ENCODE results near the gene PHTF2.

Gene PHTF2

GRCh38 chr7:77811516-77812289 is 13.1 kb downstream of the PHTF2 start:
- no peak overlapping the region for H3K4me3 ChIP-seq (ENCODE audit: low read length)
- peak; percentile 61 for DNase-seq (ENCODE audit: low read depth)
- TF ChIP-seq CTCF (conservative IDR thresholded peaks at IDR 0.05; ENCODE audit: low read depth, low read length) = no peak

- peak; percentile 73 for DNase-seq (ENCODE audit: low read depth)
- H3K4me3 ChIP-seq (ENCODE audit: low read length) = no peak overlapping the region
Observed at GRCh38 chr7:77812290-77812685, 13.7 kb downstream of the PHTF2 start.

GRCh38 chr7:77813180-77813579 is 14.6 kb downstream of the PHTF2 start:
- DNase-seq (ENCODE audit: low read depth) = no peak
- no peak overlapping the region for H3K4me3 ChIP-seq (ENCODE audit: low read length)
- no peak for TF ChIP-seq CTCF (conservative IDR thresholded peaks at IDR 0.05; ENCODE audit: low read depth, low read length)

More at GRCh38 chr7:77812290-77812685, 13.7 kb downstream of the PHTF2 start:
- TF ChIP-seq CTCF (conservative IDR thresholded peaks at IDR 0.05; ENCODE audit: low read depth, low read length) = no peak

- no peak for DNase-seq (ENCODE audit: low read depth)
- no peak for TF ChIP-seq CTCF (conservative IDR thresholded peaks at IDR 0.05; ENCODE audit: low read depth, low read length)
- no peak overlapping the region for H3K4me3 ChIP-seq (ENCODE audit: low read length)
Observed at GRCh38 chr7:77819021-77819420, 20.4 kb downstream of the PHTF2 start.

GRCh38 chr7:77820967-77821366 is 22.4 kb downstream of the PHTF2 start:
- no peak for DNase-seq (ENCODE audit: low read depth)
- TF ChIP-seq CTCF (conservative IDR thresholded peaks at IDR 0.05; ENCODE audit: low read depth, low read length) = no peak
- H3K4me3 ChIP-seq (ENCODE audit: low read length) = no peak overlapping the region

- no peak for DNase-seq (ENCODE audit: low read depth)
- TF ChIP-seq CTCF (conservative IDR thresholded peaks at IDR 0.05; ENCODE audit: low read depth, low read length) = no peak
- H3K4me3 ChIP-seq (ENCODE audit: low read length) = no peak overlapping the region
Observed at GRCh38 chr7:77822269-77822668, 23.7 kb downstream of the PHTF2 start.

GRCh38 chr7:77823787-77824186 is 25.2 kb downstream of the PHTF2 start:
- DNase-seq (ENCODE audit: low read depth) = no peak
- no peak for TF ChIP-seq CTCF (conservative IDR thresholded peaks at IDR 0.05; ENCODE audit: low read depth, low read length)
- no peak overlapping the region for H3K4me3 ChIP-seq (ENCODE audit: low read length)
